ENCODE data around the gene SMIM11.
"Not testable (repeated sequence)": the region's sequence is repeated elsewhere in the genome, so short reads cannot be mapped to it uniquely, and the experiment has no call there.

The SMIM11 gene, protein sequence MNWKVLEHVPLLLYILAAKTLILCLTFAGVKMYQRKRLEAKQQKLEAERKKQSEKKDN

DNA sequence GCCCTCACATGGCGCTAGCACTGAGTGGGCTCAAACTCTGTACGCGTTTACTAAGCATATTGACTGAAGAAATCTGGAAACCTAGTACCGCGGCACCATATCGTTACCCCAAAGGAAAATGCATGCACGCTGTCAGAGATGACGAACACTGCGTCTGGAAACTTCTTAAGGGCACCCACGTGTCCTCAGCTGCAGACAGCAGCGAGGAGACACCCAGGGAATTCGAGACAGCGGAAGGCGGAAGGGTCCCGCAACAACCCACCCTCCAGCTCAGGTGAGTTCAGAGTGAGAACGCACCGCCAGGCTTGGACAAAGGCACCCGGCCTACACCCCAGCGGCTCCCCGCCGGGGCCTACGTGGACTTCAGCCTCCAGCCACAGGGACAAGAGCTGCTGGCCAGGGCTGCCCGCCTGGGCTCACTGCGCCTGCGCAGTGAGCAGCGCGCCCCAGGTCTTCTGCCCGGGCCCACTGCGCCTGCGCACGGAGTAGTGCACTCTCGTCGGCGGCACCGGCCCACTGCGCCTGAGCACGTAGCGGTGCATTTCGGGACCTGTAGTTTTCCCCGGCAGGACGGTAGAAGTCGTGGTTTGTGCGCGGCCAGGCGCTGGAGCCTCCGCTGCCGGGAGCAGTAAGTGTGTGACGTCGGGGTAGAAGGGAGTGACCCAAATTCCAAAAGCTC, at the start of gene SMIM11:
Gene SMIM11, plus strand, starts transcription at position 568 of the 679 bp plus-strand sequence. CDS start 3,998 bp downstream, outside the sequence.
- H3K27me3 ChIP-seq (ENCODE audit: control insufficient read depth in 1 of 2, insufficient read depth in 2 of 2, low read length in 2 of 2); H3K27ac ChIP-seq (ENCODE audit: low read depth, low read length); H3K36me3 ChIP-seq (ENCODE audit: control insufficient read depth in 1 of 2, insufficient read depth in 2 of 2, low read length in 2 of 2); H3K4me3 ChIP-seq (ENCODE audit: low read depth in 1 of 2, low read length in 2 of 2); H3K9me3 ChIP-seq (ENCODE audit: control insufficient read depth in 1 of 2, low read length in 2 of 2); H3K4me1 ChIP-seq (ENCODE audit: control insufficient read depth in 1 of 2, insufficient read depth in 2 of 2, low read length in 2 of 2); H3K9ac ChIP-seq (ENCODE audit: low read depth in 1 of 2, low read length in 2 of 2): not testable (repeated sequence)

DNA sequence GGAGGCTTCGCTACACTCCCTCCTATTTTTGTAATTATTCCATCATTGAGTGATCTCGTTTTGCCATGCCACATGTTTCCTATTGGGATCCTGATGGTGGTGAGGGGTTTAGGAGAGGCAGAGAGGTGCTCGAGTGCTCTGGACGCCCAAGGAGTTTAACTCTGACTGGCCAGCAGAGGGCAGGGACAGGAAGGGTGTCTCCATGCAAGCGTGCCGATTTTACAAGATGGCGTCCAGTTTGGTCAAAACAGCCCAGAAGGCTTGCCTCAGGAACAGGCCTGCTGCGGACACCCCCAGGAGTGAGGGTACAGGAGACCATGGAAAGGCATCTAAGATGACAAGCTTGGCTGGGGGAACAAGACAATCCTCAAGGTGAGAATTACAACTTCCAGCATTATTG, 45.3 kb upstream of the SMIM11 start:
- Histone ChIP-seq H3K9me3 (ENCODE audit: control insufficient read depth in 1 of 2, low read length in 2 of 2) (no peaks in the 10 kb centered on the region), H3K4me1 (ENCODE audit: control insufficient read depth in 1 of 2, insufficient read depth in 2 of 2, low read length in 2 of 2) (no peaks in the 10 kb centered on the region), H3K36me3 (ENCODE audit: control insufficient read depth in 1 of 2, insufficient read depth in 2 of 2, low read length in 2 of 2) (no peaks in the 10 kb centered on the region), H3K27me3 (ENCODE audit: control insufficient read depth in 1 of 2, insufficient read depth in 2 of 2, low read length in 2 of 2) (no peaks in the 10 kb centered on the region), H3K4me3 (ENCODE audit: low read depth in 1 of 2, low read length in 2 of 2) (no peak overlapping the region), H3K27ac (ENCODE audit: low read depth, low read length) (no peak overlapping the region), H3K9ac (ENCODE audit: low read depth in 1 of 2, low read length in 2 of 2) (no peak overlapping the region)

DNA sequence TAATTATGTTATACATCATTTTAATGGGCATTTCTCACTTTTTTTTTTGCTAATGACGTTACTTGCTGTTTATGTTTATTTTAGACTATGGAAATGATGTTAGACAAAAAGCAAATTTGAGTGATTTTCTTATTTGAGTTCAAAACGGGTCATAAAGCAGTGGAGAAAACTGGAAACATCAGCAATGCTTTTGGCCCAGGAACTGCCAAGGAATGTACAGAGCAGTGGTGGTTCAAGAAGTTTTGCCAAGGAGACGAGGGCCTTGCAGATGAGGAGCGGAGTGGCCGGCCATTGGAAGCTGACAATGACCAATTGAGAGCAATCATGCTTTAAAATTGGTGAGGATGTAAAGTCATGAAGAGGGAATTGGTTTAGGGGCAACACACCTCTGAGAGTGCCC, 43.6 kb upstream of the SMIM11 start:
- Histone ChIP-seq H3K9ac (ENCODE audit: low read depth in 1 of 2, low read length in 2 of 2) (no peak overlapping the region), H3K27me3 (ENCODE audit: control insufficient read depth in 1 of 2, insufficient read depth in 2 of 2, low read length in 2 of 2) (no peaks in the 10 kb centered on the region), H3K4me3 (ENCODE audit: low read depth in 1 of 2, low read length in 2 of 2) (no peak overlapping the region), H3K36me3 (ENCODE audit: control insufficient read depth in 1 of 2, insufficient read depth in 2 of 2, low read length in 2 of 2) (no peaks in the 10 kb centered on the region), H3K4me1 (ENCODE audit: control insufficient read depth in 1 of 2, insufficient read depth in 2 of 2, low read length in 2 of 2) (peaks cover 1 to 4% of the 10 kb centered on the region in 2 donors), H3K9me3 (ENCODE audit: control insufficient read depth in 1 of 2, low read length in 2 of 2) (no peaks in the 10 kb centered on the region), H3K27ac (ENCODE audit: low read depth, low read length) (no peak overlapping the region)

DNA sequence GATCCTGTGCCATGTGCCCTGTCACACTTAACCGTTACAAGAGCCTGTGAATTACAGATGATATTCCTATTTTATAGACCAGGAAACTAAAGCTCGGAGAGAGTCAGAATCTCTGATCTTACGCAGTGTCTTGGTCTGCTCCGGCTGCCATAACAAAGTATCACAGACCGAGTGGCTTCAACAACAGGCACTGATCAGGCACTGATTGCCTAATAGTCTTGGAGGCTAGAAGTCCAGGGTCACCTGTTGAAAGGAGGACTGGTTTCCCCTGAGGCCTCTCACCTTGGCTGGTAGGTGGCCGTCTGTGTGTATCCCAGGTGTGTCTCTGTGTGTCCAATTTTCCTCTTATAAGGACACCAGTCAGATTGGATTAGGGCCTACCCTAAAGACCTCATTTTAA, 43.0 kb upstream of the SMIM11 start:
- Histone ChIP-seq H3K27me3 (ENCODE audit: control insufficient read depth in 1 of 2, insufficient read depth in 2 of 2, low read length in 2 of 2) (no peaks in the 10 kb centered on the region), H3K9ac (ENCODE audit: low read depth in 1 of 2, low read length in 2 of 2) (no peak overlapping the region), H3K9me3 (ENCODE audit: control insufficient read depth in 1 of 2, low read length in 2 of 2) (no peaks in the 10 kb centered on the region), H3K27ac (ENCODE audit: low read depth, low read length) (no peak overlapping the region), H3K4me1 (ENCODE audit: control insufficient read depth in 1 of 2, insufficient read depth in 2 of 2, low read length in 2 of 2) (peaks cover 7 to 9% of the 10 kb centered on the region in 2 donors), H3K36me3 (ENCODE audit: control insufficient read depth in 1 of 2, insufficient read depth in 2 of 2, low read length in 2 of 2) (no peaks in the 10 kb centered on the region), H3K4me3 (ENCODE audit: low read depth in 1 of 2, low read length in 2 of 2) (no peak overlapping the region)

DNA sequence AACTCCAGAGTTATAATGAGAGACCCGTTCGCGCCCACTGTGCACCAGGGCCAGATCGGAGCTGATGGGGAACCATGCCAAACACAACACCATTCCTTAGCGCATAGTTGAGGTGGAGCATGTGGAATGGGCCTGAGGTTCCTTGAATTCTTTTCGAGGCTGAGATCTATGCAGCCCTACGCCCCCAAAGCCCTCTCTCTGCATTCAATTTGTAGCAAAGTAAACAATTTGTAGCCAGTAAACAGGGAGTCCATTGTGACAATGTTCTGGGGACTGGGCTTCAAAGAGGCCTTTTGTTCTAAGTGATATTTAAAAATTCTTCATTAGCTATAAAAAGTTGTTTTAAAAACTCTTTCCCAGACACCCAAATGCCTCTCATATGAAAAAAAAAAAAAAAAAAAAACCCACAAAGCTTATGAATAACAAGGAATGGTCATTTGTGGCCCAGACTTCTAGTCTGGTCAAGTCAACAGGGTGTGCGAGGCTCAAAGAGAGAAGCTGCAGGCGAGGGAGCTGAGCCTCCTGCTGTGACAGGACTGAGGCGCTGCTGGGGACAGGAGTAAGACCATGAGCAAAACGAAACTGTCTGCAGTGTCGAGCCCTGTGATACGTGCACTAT, 42.1 kb upstream of the SMIM11 start:
- H3K9me3 ChIP-seq (ENCODE audit: control insufficient read depth in 1 of 2, low read length in 2 of 2), result no peaks in the 10 kb centered on the region
- peaks cover 7 to 9% of the 10 kb centered on the region in 2 donors for H3K4me1 ChIP-seq (ENCODE audit: control insufficient read depth in 1 of 2, insufficient read depth in 2 of 2, low read length in 2 of 2)
- no peaks in the 10 kb centered on the region for H3K27me3 ChIP-seq (ENCODE audit: control insufficient read depth in 1 of 2, insufficient read depth in 2 of 2, low read length in 2 of 2)
- no peak overlapping the region for H3K4me3 ChIP-seq (ENCODE audit: low read depth in 1 of 2, low read length in 2 of 2)
- no peak overlapping the region for H3K9ac ChIP-seq (ENCODE audit: low read depth in 1 of 2, low read length in 2 of 2)
- no peak overlapping the region for H3K27ac ChIP-seq (ENCODE audit: low read depth, low read length)
- H3K36me3 ChIP-seq (ENCODE audit: control insufficient read depth in 1 of 2, insufficient read depth in 2 of 2, low read length in 2 of 2), result no peaks in the 10 kb centered on the region

DNA sequence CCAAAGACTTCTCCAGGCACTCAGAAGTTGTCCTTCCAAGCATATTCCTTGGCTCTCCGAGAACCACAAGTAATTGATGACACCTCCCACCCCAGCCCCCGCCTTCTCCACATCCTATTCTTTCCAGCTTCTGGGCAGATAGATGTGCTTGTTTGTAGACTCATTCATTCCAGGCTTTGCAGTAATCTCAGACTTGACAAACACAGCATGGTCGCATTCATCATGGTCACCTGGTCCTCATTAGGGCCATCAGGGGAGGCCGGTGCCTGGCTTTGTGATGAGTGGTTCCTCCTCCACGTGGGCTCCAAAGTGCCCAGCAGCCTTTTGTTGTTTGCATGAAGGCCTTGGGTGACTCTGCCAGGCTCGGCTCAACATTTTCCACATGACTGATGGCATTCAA, 40.0 kb upstream of the SMIM11 start:
- no peak overlapping the region for H3K9ac ChIP-seq (ENCODE audit: low read depth in 1 of 2, low read length in 2 of 2)

DNA sequence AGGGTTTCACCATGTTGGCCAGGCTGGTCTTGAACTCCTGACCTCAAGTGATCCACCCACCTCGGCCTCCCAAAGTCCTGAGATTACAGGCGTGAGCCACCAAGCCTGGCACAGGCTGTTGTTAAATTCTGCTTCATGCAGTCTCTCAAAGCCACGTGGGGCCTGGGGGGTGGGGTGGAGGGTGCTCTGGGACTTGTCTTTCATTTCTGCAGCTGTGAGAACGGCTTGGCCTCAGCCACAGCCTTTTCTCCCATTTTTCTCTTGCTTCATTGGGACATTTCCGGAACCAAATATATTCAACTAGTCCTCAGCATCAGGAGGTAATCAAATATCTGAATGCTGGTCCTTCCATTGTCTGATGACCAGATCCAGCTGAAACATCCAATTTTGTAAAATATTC, 39.1 kb upstream of the SMIM11 start:
- H3K9ac ChIP-seq (ENCODE audit: low read depth in 1 of 2, low read length in 2 of 2), result no peak overlapping the region
- H3K9me3 ChIP-seq (ENCODE audit: control insufficient read depth in 1 of 2, low read length in 2 of 2), result no peaks in the 10 kb centered on the region
- H3K27ac ChIP-seq (ENCODE audit: low read depth, low read length), result no peak overlapping the region
- peaks cover 7 to 9% of the 10 kb centered on the region in 2 donors for H3K4me1 ChIP-seq (ENCODE audit: control insufficient read depth in 1 of 2, insufficient read depth in 2 of 2, low read length in 2 of 2)
- H3K36me3 ChIP-seq (ENCODE audit: control insufficient read depth in 1 of 2, insufficient read depth in 2 of 2, low read length in 2 of 2), result no peaks in the 10 kb centered on the region
- no peak overlapping the region for H3K4me3 ChIP-seq (ENCODE audit: low read depth in 1 of 2, low read length in 2 of 2)
- H3K27me3 ChIP-seq (ENCODE audit: control insufficient read depth in 1 of 2, insufficient read depth in 2 of 2, low read length in 2 of 2), result no peaks in the 10 kb centered on the region

More for the DNA sequence above, 40.0 kb upstream of the SMIM11 start:
- H3K27ac ChIP-seq (ENCODE audit: low read depth, low read length), result no peak overlapping the region
- peaks cover 7 to 9% of the 10 kb centered on the region in 2 donors for H3K4me1 ChIP-seq (ENCODE audit: control insufficient read depth in 1 of 2, insufficient read depth in 2 of 2, low read length in 2 of 2)
- no peaks in the 10 kb centered on the region for H3K27me3 ChIP-seq (ENCODE audit: control insufficient read depth in 1 of 2, insufficient read depth in 2 of 2, low read length in 2 of 2)
- no peak overlapping the region for H3K4me3 ChIP-seq (ENCODE audit: low read depth in 1 of 2, low read length in 2 of 2)
- no peaks in the 10 kb centered on the region for H3K36me3 ChIP-seq (ENCODE audit: control insufficient read depth in 1 of 2, insufficient read depth in 2 of 2, low read length in 2 of 2)
- H3K9me3 ChIP-seq (ENCODE audit: control insufficient read depth in 1 of 2, low read length in 2 of 2), result no peaks in the 10 kb centered on the region

DNA sequence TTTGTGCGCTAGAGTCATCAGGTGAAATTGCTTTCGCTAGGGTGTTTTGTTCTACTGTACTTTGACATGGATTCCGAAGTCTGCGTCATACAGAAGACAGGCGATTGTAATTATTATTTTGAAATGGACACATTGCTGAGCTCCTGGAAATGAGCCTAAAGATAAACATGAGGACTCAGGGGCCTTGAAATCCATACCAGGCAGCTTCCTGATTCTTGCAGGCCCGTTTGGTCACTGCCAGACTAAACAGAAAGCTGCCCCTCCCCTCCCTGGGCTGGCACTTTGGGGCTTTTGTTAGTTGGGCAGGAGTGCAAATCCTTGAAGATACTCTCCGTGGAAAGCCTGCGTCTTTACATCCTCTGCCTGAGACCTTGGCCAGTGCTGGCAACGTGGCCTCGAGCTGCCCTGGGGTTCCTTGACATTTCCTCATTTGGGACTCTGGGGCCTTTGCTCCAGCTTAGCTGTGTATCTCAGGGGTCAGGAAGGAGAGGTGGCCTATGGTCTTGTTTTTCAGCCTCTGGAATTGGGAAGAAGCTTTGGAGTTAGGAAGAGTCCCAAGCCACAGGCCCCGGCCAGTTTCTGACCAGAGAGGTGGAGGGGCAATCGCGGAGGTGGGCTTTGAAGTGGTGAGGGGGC, 38.4 kb upstream of the SMIM11 start:
- no peak overlapping the region for H3K4me3 ChIP-seq (ENCODE audit: low read depth in 1 of 2, low read length in 2 of 2)
- H3K36me3 ChIP-seq (ENCODE audit: control insufficient read depth in 1 of 2, insufficient read depth in 2 of 2, low read length in 2 of 2), result no peaks in the 10 kb centered on the region
- no peaks in the 10 kb centered on the region for H3K9me3 ChIP-seq (ENCODE audit: control insufficient read depth in 1 of 2, low read length in 2 of 2)
- no peak overlapping the region for H3K9ac ChIP-seq (ENCODE audit: low read depth in 1 of 2, low read length in 2 of 2)
- H3K27me3 ChIP-seq (ENCODE audit: control insufficient read depth in 1 of 2, insufficient read depth in 2 of 2, low read length in 2 of 2), result no peaks in the 10 kb centered on the region
- no peak overlapping the region for H3K27ac ChIP-seq (ENCODE audit: low read depth, low read length)
- peaks cover 7 to 9% of the 10 kb centered on the region in 2 donors for H3K4me1 ChIP-seq (ENCODE audit: control insufficient read depth in 1 of 2, insufficient read depth in 2 of 2, low read length in 2 of 2)

DNA sequence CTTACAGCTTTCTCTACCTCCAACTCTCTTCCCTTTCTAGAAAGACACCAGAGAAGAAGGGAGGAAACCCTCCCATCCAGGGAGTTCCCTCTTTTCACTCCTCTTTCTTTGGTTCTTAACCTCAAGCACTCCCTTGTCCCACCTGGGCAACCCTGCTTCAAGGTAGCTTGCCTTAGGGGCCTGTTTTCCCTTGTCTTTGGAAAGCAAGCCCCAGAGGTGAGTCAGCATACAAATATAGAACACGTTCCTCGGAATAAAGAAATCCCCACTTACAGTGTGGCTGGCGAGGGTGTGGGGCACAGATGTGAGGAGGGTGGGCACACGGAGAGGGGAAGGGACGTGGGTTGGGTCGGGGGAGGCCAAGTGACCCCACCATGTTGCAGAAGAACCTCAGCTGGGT, 37.6 kb upstream of the SMIM11 start:
- H3K36me3 ChIP-seq (ENCODE audit: control insufficient read depth in 1 of 2, insufficient read depth in 2 of 2, low read length in 2 of 2), result no peaks in the 10 kb centered on the region
- peaks cover 7 to 9% of the 10 kb centered on the region in 2 donors for H3K4me1 ChIP-seq (ENCODE audit: control insufficient read depth in 1 of 2, insufficient read depth in 2 of 2, low read length in 2 of 2)
- no peaks in the 10 kb centered on the region for H3K27me3 ChIP-seq (ENCODE audit: control insufficient read depth in 1 of 2, insufficient read depth in 2 of 2, low read length in 2 of 2)
- H3K9me3 ChIP-seq (ENCODE audit: control insufficient read depth in 1 of 2, low read length in 2 of 2), result no peaks in the 10 kb centered on the region
- no peak overlapping the region for H3K4me3 ChIP-seq (ENCODE audit: low read depth in 1 of 2, low read length in 2 of 2)
- no peak overlapping the region for H3K9ac ChIP-seq (ENCODE audit: low read depth in 1 of 2, low read length in 2 of 2)
- H3K27ac ChIP-seq (ENCODE audit: low read depth, low read length), result no peak overlapping the region

DNA sequence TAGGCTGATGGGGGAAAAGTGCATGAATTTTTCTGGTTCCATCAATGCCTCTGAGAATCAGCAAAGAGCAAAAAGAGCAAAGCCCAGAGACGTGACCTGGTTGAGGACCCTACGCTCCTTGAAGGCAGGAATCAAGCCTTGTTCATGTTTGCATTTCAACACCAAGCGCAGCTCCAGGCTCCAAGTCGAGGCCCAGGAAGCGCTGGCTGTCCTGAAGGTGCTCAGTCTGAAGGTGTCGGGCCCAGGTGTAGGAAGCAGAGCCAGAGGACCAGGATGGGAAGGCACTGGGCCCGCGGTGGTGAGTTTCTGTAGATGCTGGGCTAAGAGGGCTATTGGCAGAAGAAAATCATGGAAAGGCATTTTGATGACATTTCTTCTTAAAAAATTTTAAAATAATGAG, 37.1 kb upstream of the SMIM11 start:
- no peak overlapping the region for H3K27ac ChIP-seq (ENCODE audit: low read depth, low read length)
- peaks cover 7 to 9% of the 10 kb centered on the region in 2 donors for H3K4me1 ChIP-seq (ENCODE audit: control insufficient read depth in 1 of 2, insufficient read depth in 2 of 2, low read length in 2 of 2)
- no peaks in the 10 kb centered on the region for H3K27me3 ChIP-seq (ENCODE audit: control insufficient read depth in 1 of 2, insufficient read depth in 2 of 2, low read length in 2 of 2)
- no peaks in the 10 kb centered on the region for H3K9me3 ChIP-seq (ENCODE audit: control insufficient read depth in 1 of 2, low read length in 2 of 2)
- no peak overlapping the region for H3K9ac ChIP-seq (ENCODE audit: low read depth in 1 of 2, low read length in 2 of 2)
- H3K36me3 ChIP-seq (ENCODE audit: control insufficient read depth in 1 of 2, insufficient read depth in 2 of 2, low read length in 2 of 2), result no peaks in the 10 kb centered on the region
- H3K4me3 ChIP-seq (ENCODE audit: low read depth in 1 of 2, low read length in 2 of 2), result no peak overlapping the region

Measured in duodenal mucosa (tissue), 2 donors.